HEK293 (cell line): ENCODE measurements around the gene STAT3.

Experiments
- CTCF ChIA-PET: fragments of 350-600 bp; formaldehyde crosslinking; extraction: SDS; loops from one replicate; lab custom pipeline; 2021; ENCODE audit warnings: antibody characterized with exemption; lab: Yijun Ruan, JAX
- POLR2A ChIA-PET: fragments of 300-600 bp; formaldehyde crosslinking; extraction: SDS; loops from one replicate; lab custom pipeline; 2020; ENCODE audit warnings: antibody characterized with exemption, inconsistent platforms; lab: Yijun Ruan, JAX
- H3K27ac ChIP-seq: fragments of 200-500 bp; sonication (Bioruptor generic); 2 replicates; pipeline ENCODE4 v1.5.1; 2014; ENCODE audit warnings: low read depth, low read length, control low read depth, inconsistent platforms; ENCODE audit errors: extremely low read depth
- H3K36me3 ChIP-seq, 2 experiments: fragments of 200-500 bp in 1 of 2; sonication (Bioruptor generic) in 1 of 2; 1 replicate in 1 of 2; 2 replicates in 1 of 2; pipeline ENCODE4 v1.5.1; 2014 to 2017; ENCODE audit warnings: inconsistent platforms in 2 of 2, low read length in 2 of 2; ENCODE audit not compliant: control insufficient read depth in 2 of 2, insufficient read depth in 1 of 2
- H3K4me1 ChIP-seq: fragments of 200-500 bp; sonication (Bioruptor generic); 2 replicates; pipeline ENCODE4 v1.5.1; 2014; ENCODE audit warnings: mild to moderate bottlenecking, low read length, inconsistent platforms; ENCODE audit not compliant: control insufficient read depth, insufficient read depth
- H3K4me3 ChIP-seq: 2 replicates; pipeline ENCODE4 v1.5.1; 2011; ENCODE audit warnings: low read depth, mild to moderate bottlenecking, control low read depth, low read length, moderate library complexity
- H3K9me3 ChIP-seq: fragments of 200-500 bp; sonication (Bioruptor generic); 2 replicates; pipeline ENCODE4 v1.5.1; 2014; ENCODE audit warnings: low read depth, low read length, inconsistent platforms; ENCODE audit not compliant: control insufficient read depth, insufficient read depth
- BCL11A ChIP-seq: fragments of 450-650 bp; formaldehyde crosslinking; IDR thresholded peaks from 2 replicates; pipeline ENCODE4 v1.5.1; 2016; ENCODE audit warnings: low read depth, missing biosample characterization, missing genetic modification characterization
- HOXA7 ChIP-seq: sonication (generic); formaldehyde crosslinking; IDR thresholded peaks from 2 replicates; pipeline ENCODE4 v1.8.1; 2022; ENCODE audit warnings: missing genetic modification reagents, borderline replicate concordance
- OSR2 ChIP-seq: fragments of 450-650 bp; formaldehyde crosslinking; IDR thresholded peaks from 2 replicates; pipeline ENCODE4 v1.5.1; 2016; ENCODE audit warnings: missing biosample characterization, missing genetic modification characterization
- SCRT1 ChIP-seq: fragments of 450-650 bp; formaldehyde crosslinking; IDR thresholded peaks from 2 replicates; pipeline ENCODE4 v1.5.1; 2016; ENCODE audit warnings: missing biosample characterization, missing genetic modification characterization, borderline replicate concordance
- YY1 ChIP-seq: fragments of 450-650 bp; formaldehyde crosslinking; IDR thresholded peaks from 2 replicates; pipeline ENCODE4 v1.5.1; 2018; ENCODE audit warnings: missing biosample characterization, missing genetic modification characterization
- ZBTB1 ChIP-seq: fragments of 450-650 bp; formaldehyde crosslinking; IDR thresholded peaks from 2 replicates; pipeline ENCODE4 v1.5.1; 2016; ENCODE audit warnings: missing biosample characterization, missing genetic modification characterization
- ZFP41 ChIP-seq: fragments of 450-650 bp; formaldehyde crosslinking; IDR thresholded peaks from 2 replicates; pipeline ENCODE4 v1.5.1; 2016; ENCODE audit warnings: missing biosample characterization, missing genetic modification characterization, borderline replicate concordance
- ZNF10 ChIP-seq: fragments of 450-650 bp; formaldehyde crosslinking; IDR thresholded peaks from 2 replicates; pipeline ENCODE4 v1.5.1; 2017; ENCODE audit warnings: missing biosample characterization, missing genetic modification characterization
- ZNF133 ChIP-seq: fragments of 450-650 bp; formaldehyde crosslinking; IDR thresholded peaks from 2 replicates; pipeline ENCODE4 v1.5.1; 2016; ENCODE audit warnings: missing biosample characterization, missing genetic modification characterization
- ZNF140 ChIP-seq: fragments of 450-650 bp; formaldehyde crosslinking; IDR thresholded peaks from 2 replicates; pipeline ENCODE4 v1.5.1; 2016; ENCODE audit warnings: missing biosample characterization, missing genetic modification characterization
- ZNF16 ChIP-seq: fragments of 450-650 bp; formaldehyde crosslinking; IDR thresholded peaks from 2 replicates; pipeline ENCODE4 v1.5.1; 2016; ENCODE audit warnings: low read depth, missing biosample characterization, missing genetic modification characterization
- ZNF184 ChIP-seq: fragments of 450-650 bp; IDR thresholded peaks from 2 replicates; pipeline ENCODE4 v1.5.1; 2018; ENCODE audit warnings: missing biosample characterization, mild to moderate bottlenecking, missing genetic modification characterization
- ZNF335 ChIP-seq: fragments of 450-650 bp; formaldehyde crosslinking; conservative IDR thresholded peaks from 2 replicates; pipeline ENCODE4 v1.5.1; 2016; ENCODE audit warnings: missing biosample characterization, missing genetic modification characterization
- ZNF521 ChIP-seq: fragments of 450-650 bp; formaldehyde crosslinking; IDR thresholded peaks from 2 replicates; pipeline ENCODE4 v1.5.1; 2017; ENCODE audit warnings: missing biosample characterization, mild to moderate bottlenecking, missing genetic modification characterization
- ZNF660 ChIP-seq: fragments of 450-650 bp; IDR thresholded peaks from 2 replicates; pipeline ENCODE4 v1.5.1; 2018; ENCODE audit warnings: missing biosample characterization, mild to moderate bottlenecking, missing genetic modification characterization
- ZNF747 ChIP-seq: fragments of 450-650 bp; formaldehyde crosslinking; IDR thresholded peaks from 2 replicates; pipeline ENCODE4 v1.5.1; 2016; ENCODE audit warnings: missing biosample characterization, missing genetic modification characterization
- ZNF768 ChIP-seq: fragments of 450-650 bp; formaldehyde crosslinking; IDR thresholded peaks from 2 replicates; pipeline ENCODE4 v1.5.1; 2018; ENCODE audit warnings: missing biosample characterization, mild to moderate bottlenecking, missing genetic modification characterization
- ZNF785 ChIP-seq: fragments of 450-650 bp; formaldehyde crosslinking; IDR thresholded peaks from 2 replicates; pipeline ENCODE4 v1.5.1; 2016; ENCODE audit warnings: missing biosample characterization, missing genetic modification characterization
- ZSCAN30 ChIP-seq: fragments of 450-650 bp; IDR thresholded peaks from 2 replicates; pipeline ENCODE4 v1.5.1; 2018; ENCODE audit warnings: missing biosample characterization, mild to moderate bottlenecking, missing genetic modification characterization, moderate library complexity
- TF ChIP-seq, protein P1 (sequence below): fragments of 450-650 bp; formaldehyde crosslinking; IDR thresholded peaks from 2 replicates; pipeline ENCODE4 v1.5.1; 2017; ENCODE audit warnings: missing biosample characterization, missing genetic modification characterization
- TF ChIP-seq, protein P2 (sequence below): fragments of 450-650 bp; formaldehyde crosslinking; IDR thresholded peaks from 2 replicates; pipeline ENCODE4 v1.5.1; 2017; ENCODE audit warnings: missing biosample characterization, missing genetic modification characterization
- TF ChIP-seq, protein P3 (sequence below): fragments of 450-650 bp; formaldehyde crosslinking; IDR thresholded peaks from 2 replicates; pipeline ENCODE4 v1.5.1; 2016; ENCODE audit warnings: missing biosample characterization, missing genetic modification characterization
- TF ChIP-seq, protein P4 (sequence below): fragments of 450-650 bp; formaldehyde crosslinking; IDR thresholded peaks from 2 replicates; pipeline ENCODE4 v1.5.1; 2017; ENCODE audit warnings: missing biosample characterization, missing genetic modification characterization
- TF ChIP-seq, protein P5 (sequence below): fragments of 450-650 bp; formaldehyde crosslinking; IDR thresholded peaks from 2 replicates; pipeline ENCODE4 v1.5.1; 2016; ENCODE audit warnings: missing biosample characterization, missing genetic modification characterization

The STAT3 gene

DNA sequence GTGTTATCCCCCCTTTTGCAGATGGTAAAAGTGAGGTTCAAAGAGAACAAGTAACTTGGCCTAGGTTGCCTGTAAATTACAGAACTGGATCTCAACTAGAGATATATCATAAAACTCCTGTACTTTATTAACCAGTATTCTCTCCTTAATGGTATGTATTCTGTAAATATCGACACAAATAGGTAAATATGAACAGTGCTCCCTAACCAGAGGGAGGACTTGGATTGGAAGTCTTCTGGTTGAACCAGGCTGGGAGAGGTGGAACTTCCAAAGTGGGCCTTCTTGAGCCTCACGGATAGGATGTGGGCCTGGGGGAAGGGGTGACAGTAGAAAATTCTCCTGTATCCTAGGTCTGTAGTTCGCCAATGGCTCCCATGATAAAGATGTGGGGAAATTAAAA is 92.2 kb downstream of the STAT3 start (continued):
- TF ChIP-seq, protein P1, sequence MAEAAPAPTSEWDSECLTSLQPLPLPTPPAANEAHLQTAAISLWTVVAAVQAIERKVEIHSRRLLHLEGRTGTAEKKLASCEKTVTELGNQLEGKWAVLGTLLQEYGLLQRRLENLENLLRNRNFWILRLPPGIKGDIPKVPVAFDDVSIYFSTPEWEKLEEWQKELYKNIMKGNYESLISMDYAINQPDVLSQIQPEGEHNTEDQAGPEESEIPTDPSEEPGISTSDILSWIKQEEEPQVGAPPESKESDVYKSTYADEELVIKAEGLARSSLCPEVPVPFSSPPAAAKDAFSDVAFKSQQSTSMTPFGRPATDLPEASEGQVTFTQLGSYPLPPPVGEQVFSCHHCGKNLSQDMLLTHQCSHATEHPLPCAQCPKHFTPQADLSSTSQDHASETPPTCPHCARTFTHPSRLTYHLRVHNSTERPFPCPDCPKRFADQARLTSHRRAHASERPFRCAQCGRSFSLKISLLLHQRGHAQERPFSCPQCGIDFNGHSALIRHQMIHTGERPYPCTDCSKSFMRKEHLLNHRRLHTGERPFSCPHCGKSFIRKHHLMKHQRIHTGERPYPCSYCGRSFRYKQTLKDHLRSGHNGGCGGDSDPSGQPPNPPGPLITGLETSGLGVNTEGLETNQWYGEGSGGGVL (tag by site-specific recombination): no peak
- TF ChIP-seq ZNF335 (tag by site-specific recombination): no peak
- no peak for TF ChIP-seq ZNF747 (tag by site-specific recombination)
- no peak for TF ChIP-seq ZNF660 (tag by site-specific recombination)
- no peak for TF ChIP-seq ZFP41 (tag by site-specific recombination)
- TF ChIP-seq, protein P2, sequence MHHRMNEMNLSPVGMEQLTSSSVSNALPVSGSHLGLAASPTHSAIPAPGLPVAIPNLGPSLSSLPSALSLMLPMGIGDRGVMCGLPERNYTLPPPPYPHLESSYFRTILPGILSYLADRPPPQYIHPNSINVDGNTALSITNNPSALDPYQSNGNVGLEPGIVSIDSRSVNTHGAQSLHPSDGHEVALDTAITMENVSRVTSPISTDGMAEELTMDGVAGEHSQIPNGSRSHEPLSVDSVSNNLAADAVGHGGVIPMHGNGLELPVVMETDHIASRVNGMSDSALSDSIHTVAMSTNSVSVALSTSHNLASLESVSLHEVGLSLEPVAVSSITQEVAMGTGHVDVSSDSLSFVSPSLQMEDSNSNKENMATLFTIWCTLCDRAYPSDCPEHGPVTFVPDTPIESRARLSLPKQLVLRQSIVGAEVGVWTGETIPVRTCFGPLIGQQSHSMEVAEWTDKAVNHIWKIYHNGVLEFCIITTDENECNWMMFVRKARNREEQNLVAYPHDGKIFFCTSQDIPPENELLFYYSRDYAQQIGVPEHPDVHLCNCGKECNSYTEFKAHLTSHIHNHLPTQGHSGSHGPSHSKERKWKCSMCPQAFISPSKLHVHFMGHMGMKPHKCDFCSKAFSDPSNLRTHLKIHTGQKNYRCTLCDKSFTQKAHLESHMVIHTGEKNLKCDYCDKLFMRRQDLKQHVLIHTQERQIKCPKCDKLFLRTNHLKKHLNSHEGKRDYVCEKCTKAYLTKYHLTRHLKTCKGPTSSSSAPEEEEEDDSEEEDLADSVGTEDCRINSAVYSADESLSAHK (tag by site-specific recombination): no peak
- no peak for TF ChIP-seq ZNF133 (tag by site-specific recombination)
- no peak for TF ChIP-seq HOXA7
- no peak for TF ChIP-seq ZNF10 (tag by site-specific recombination)

DNA sequence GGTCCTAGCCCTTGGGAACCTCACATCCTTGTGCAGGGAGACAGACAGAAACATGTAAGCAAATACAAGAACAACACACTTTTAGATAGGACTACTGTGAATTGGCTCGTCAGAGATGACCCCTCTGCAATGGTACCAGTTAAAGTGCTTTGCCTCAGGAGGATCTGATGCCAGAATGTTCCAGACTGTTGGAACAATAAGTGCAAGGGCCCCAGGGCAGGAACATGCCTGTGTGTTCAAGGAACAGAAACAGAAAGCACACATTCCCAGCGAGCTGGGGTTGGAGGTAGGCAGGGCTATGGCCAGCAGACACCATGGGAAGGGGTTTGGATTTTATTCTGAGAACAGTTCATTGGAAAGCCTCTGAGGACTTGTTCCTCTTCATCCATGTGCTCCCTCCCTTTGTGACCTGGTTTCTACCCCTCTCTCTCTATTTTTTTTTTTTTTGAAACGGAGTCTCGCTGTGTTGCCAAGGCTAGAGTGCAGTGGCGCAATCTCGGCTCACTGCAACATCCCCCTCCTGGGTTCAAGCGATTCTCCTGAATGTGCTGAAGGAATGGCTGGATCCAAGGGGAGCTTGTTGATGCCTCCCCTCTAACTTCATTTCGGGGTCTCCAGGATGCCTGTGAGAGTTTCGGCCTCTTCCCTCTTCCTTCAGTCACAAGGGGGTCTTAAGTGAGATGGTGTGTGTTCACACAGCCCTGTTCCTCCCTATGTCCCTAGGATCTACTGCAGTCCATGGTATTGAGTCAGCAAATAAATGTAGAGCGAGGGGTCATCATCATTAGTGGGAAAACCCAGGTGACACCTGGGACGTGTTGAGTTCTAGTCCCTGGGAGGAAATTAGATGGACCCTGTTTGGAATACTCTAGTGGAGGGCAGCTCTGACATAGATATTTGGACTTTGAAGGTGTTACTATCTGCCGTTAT is 93.5 kb downstream of the STAT3 start:
- TF ChIP-seq ZNF184: no peak
- no peak for TF ChIP-seq ZBTB1
- TF ChIP-seq ZSCAN30 (tag by site-specific recombination): no peak
- no peak for TF ChIP-seq YY1 (tag by site-specific recombination)
- TF ChIP-seq SCRT1 (tag by site-specific recombination): no peak
- H3K36me3 ChIP-seq: no peaks in the 10 kb centered on the region
- POLR2A ChIA-PET: interaction anchor here (0.5 to 0.7 kb wide), 2 partner anchors 188 to 553 kb away, joined by 3 read pairs; no protein-coding TSS in a partner anchor

DNA sequence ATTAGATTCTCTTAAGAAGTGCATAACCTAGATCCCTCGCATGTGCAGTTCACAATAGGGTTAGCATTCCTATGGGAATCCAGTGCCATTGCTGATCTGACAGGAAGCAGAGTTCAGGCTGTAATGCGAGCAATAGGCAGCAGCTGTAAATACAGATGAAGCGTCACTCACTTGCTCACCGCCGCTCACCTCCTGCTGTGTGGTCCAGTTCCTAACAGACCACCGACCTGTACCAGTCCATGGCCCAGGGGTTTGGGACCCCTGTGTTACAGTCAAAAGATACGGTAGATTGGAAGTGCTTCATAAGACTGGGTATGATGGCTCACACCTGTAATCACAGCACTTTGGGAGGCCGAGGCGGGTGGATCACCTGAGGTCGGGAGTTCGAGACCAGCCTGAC is 97.1 kb downstream of the STAT3 start:
- Histone ChIP-seq H3K36me3 (no peaks in the 10 kb centered on the region), H3K4me1 (no peaks in the 10 kb centered on the region), H3K27ac (no peak overlapping the region), H3K4me3 (no peak overlapping the region), H3K9me3 (no peaks in the 10 kb centered on the region)
- CTCF ChIA-PET: interaction anchor here (0.6 to 1.2 kb wide), 3 partner anchors 12 to 150 kb away, joined by 3 to 11 read pairs (median 3); no protein-coding TSS in a partner anchor
- POLR2A ChIA-PET: no interaction called here
- no peak for TF ChIP-seq ZNF10 (tag by site-specific recombination)
- no peak for TF ChIP-seq ZNF16 (tag by site-specific recombination)
- TF ChIP-seq ZNF140 (tag by site-specific recombination): no peak
- TF ChIP-seq ZNF521 (tag by site-specific recombination): no peak
- TF ChIP-seq ZNF785 (tag by site-specific recombination): no peak
- TF ChIP-seq, protein P3, sequence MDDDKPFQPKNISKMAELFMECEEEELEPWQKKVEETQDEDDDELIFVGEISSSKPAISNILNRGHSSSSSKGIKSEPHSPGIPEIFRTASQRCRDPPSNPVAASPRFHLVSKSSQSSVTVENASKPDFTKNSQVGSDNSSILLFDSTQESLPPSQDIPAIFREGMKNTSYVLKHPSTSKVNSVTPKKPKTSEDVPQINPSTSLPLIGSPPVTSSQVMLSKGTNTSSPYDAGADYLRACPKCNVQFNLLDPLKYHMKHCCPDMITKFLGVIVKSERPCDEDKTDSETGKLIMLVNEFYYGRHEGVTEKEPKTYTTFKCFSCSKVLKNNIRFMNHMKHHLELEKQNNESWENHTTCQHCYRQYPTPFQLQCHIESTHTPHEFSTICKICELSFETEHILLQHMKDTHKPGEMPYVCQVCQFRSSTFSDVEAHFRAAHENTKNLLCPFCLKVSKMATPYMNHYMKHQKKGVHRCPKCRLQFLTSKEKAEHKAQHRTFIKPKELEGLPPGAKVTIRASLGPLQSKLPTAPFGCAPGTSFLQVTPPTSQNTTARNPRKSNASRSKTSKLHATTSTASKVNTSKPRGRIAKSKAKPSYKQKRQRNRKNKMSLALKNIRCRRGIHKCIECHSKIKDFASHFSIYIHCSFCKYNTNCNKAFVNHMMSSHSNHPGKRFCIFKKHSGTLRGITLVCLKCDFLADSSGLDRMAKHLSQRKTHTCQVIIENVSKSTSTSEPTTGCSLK (tag by site-specific recombination): no peak
- TF ChIP-seq OSR2 (tag by site-specific recombination): no peak
- no peak for TF ChIP-seq ZNF335 (tag by site-specific recombination)
- TF ChIP-seq, protein P4, sequence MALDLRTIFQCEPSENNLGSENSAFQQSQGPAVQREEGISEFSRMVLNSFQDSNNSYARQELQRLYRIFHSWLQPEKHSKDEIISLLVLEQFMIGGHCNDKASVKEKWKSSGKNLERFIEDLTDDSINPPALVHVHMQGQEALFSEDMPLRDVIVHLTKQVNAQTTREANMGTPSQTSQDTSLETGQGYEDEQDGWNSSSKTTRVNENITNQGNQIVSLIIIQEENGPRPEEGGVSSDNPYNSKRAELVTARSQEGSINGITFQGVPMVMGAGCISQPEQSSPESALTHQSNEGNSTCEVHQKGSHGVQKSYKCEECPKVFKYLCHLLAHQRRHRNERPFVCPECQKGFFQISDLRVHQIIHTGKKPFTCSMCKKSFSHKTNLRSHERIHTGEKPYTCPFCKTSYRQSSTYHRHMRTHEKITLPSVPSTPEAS (tag by site-specific recombination): no peak
- TF ChIP-seq, protein P5, sequence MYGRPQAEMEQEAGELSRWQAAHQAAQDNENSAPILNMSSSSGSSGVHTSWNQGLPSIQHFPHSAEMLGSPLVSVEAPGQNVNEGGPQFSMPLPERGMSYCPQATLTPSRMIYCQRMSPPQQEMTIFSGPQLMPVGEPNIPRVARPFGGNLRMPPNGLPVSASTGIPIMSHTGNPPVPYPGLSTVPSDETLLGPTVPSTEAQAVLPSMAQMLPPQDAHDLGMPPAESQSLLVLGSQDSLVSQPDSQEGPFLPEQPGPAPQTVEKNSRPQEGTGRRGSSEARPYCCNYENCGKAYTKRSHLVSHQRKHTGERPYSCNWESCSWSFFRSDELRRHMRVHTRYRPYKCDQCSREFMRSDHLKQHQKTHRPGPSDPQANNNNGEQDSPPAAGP (tag by site-specific recombination): no peak
- TF ChIP-seq ZNF768 (tag by site-specific recombination): no peak
- no peak for TF ChIP-seq BCL11A (tag by site-specific recombination)

More for the DNA sequence above, 93.5 kb downstream of the STAT3 start:
- CTCF ChIA-PET: interaction anchor here (1.1 kb wide), 1 partner anchor 18 kb away, joined by 4 read pairs; no protein-coding TSS in a partner anchor
- Histone ChIP-seq H3K4me3 (no peak overlapping the region), H3K27ac (no peak overlapping the region), H3K9me3 (no peaks in the 10 kb centered on the region), H3K4me1 (no peaks in the 10 kb centered on the region)
